Natural killer cell (primary cell): Measurements from ENCODE around the gene RSPH1. TPM values are rescaled to one million over a fixed set of nuclear protein-coding genes. Genes with fewer than 3 reads are reported as not detected.

Experiments used
- ATAC-seq, 3 donors: fragments of 150-1000 bp in 2 of 3; fragments of 200-7000 bp in 1 of 3; cut with Tn5 transposase; 1 replicate in 1 of 3; 2 replicates in 2 of 3; pipeline ENCODE4 v1.10.0; 2021; ENCODE audit warnings: mild to moderate bottlenecking in 2 of 3, moderate library complexity in 2 of 3
- DNase-seq, 2 donors: peaks; one replicate each; pipeline versions ENCODE4 v3.0.0 to v3.0.0-alpha.2; 2013 to 2021; ENCODE audit warnings: mixed read lengths in 1 of 2
- H3K27ac ChIP-seq: one replicate; pipeline ENCODE4 v1.5.1; 2013; ENCODE audit warnings: mild to moderate bottlenecking, low read length
- H3K27me3 ChIP-seq: one replicate; pipeline ENCODE4 v1.6.1; 2013; ENCODE audit warnings: low read length; ENCODE audit not compliant: control insufficient read depth, insufficient read depth
- H3K36me3 ChIP-seq: one replicate; pipeline ENCODE4 v1.6.1; 2013; ENCODE audit warnings: low read length; ENCODE audit not compliant: control insufficient read depth, insufficient read depth
- H3K4me1 ChIP-seq: one replicate; pipeline ENCODE4 v1.6.1; 2013; ENCODE audit warnings: low read length; ENCODE audit not compliant: control insufficient read depth, insufficient read depth
- H3K4me3 ChIP-seq: one replicate; pipeline ENCODE4 v1.5.1; 2013; ENCODE audit warnings: low read length
- H3K9me3 ChIP-seq: one replicate; pipeline ENCODE4 v1.6.1; 2013; ENCODE audit warnings: low read length; ENCODE audit not compliant: control insufficient read depth, insufficient read depth
- H3K27ac Mint-ChIP-seq, 2 donors: one replicate each; pipeline ENCODE4 v1.8.0; 2022; ENCODE audit warnings: mild to moderate bottlenecking in 2 of 2, mixed read lengths in 2 of 2, moderate library complexity in 1 of 2
- H3K27me3 Mint-ChIP-seq, 2 donors: one replicate each; pipeline ENCODE4 v1.8.0; 2022; ENCODE audit warnings: low read depth in 2 of 2, mixed read lengths in 2 of 2
- H3K36me3 Mint-ChIP-seq: one replicate; pipeline ENCODE4 v1.8.0; 2022; ENCODE audit warnings: mixed read lengths
- H3K4me1 Mint-ChIP-seq, 2 donors: one replicate each; pipeline ENCODE4 v1.8.0; 2022; ENCODE audit warnings: mixed read lengths in 2 of 2
- H3K4me3 Mint-ChIP-seq: one replicate; pipeline ENCODE4 v1.8.0; 2022; ENCODE audit warnings: mild to moderate bottlenecking, moderate library complexity, mixed read lengths
- H3K9me3 Mint-ChIP-seq, 2 donors: one replicate each; pipeline ENCODE4 v1.8.0; 2022; ENCODE audit warnings: mixed read lengths in 2 of 2
- WGBS: methylation state at CpG from one replicate; pipeline ENCODE4 v1.1.7; 2013; ENCODE audit warnings: missing lambda C conversion rate; ENCODE audit not compliant: insufficient coverage; 5-methylcytosine and 5-hydroxymethylcytosine counted together
- intact Hi-C: fragments of 100-400 bp; cut with micrococcal nuclease; formaldehyde crosslinking; loops from one replicate; pipeline ENCODE4 v1.14.2; 2022
- total RNA-seq, 4 donors: library from RNA; stranded (reverse); fragments of 120-200 nt in 1 of 4; gene quantifications; one replicate each; pipeline versions ENCODE4 v1.2.3 to v1.2.4, GENCODE V29; 2013 to 2022
- TF ChIP-seq, protein P1 (sequence below): fragments of 200-600 bp; IDR thresholded peaks from one replicate; pipeline ENCODE4 v1.8.0; 2022; ENCODE audit warnings: antibody characterized with exemption

RSPH1 gene
- total RNA-seq, 3 donors from 2014 or later (not counting 1 experiment from before 2014, with no cell fraction given): 0.16 TPM; not detected in 2

DNA sequence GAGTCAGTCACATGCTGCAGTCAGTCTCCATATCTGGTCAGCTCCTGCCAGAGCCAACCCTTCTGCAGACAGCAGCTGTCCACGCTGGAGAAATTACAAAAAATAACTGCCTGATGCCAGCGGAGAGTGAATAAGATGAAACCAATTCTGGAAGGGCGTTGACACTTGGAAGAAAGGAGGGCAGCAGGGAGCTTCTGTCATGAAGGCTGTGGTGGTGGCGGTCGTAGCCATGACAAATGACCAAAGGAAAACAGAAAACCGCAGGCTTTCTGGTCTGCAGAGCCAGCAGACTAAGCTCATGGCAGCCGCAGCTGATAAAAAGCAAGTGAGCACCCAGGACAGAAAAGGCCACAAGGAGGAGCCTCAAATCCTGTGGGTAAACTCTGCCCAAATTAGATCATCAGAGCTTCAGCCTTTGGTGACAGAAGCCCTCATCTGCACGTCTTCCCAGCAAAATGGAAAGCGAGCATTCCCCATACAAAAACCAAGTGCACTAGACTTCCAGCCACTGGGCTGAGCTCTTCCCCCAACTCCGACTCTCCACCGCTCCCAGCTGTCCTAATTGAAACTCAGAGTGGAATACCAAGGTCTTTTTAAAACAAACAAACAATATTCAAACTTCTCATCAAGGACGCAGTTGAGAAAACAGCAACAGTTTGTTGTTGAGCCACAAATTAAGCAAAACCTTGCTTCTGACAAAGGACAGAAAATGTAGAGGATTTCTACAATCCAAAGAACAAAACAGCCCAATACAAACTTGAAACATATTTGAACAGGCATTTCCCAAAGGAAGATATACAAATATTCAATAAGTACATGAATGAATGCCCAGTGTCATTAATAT, 28.7 kb downstream of the RSPH1 start:
- Mint-ChIP-seq H3K4me3 (no peak overlapping the region), H3K4me1 (peaks cover 42 to 43% of the 10 kb centered on the region in 2 donors), H3K27me3 (peaks cover 19 to 28% of the 10 kb centered on the region in 2 donors), H3K27ac (peak overlapping the region; percentile 10 to 30), H3K9me3 (no peaks in the 10 kb centered on the region), H3K36me3 (no peaks in the 10 kb centered on the region)
- Histone ChIP-seq H3K4me3 (no peak overlapping the region), H3K9me3 (no peaks in the 10 kb centered on the region), H3K27ac (no peak overlapping the region), H3K4me1 (peaks cover 36% of the 10 kb centered on the region), H3K27me3 (no peaks in the 10 kb centered on the region), H3K36me3 (no peaks in the 10 kb centered on the region)
- ATAC-seq (no peak), DNase-seq (peak in 1 of 2 donors; percentile 55)
- TF ChIP-seq, protein P1, sequence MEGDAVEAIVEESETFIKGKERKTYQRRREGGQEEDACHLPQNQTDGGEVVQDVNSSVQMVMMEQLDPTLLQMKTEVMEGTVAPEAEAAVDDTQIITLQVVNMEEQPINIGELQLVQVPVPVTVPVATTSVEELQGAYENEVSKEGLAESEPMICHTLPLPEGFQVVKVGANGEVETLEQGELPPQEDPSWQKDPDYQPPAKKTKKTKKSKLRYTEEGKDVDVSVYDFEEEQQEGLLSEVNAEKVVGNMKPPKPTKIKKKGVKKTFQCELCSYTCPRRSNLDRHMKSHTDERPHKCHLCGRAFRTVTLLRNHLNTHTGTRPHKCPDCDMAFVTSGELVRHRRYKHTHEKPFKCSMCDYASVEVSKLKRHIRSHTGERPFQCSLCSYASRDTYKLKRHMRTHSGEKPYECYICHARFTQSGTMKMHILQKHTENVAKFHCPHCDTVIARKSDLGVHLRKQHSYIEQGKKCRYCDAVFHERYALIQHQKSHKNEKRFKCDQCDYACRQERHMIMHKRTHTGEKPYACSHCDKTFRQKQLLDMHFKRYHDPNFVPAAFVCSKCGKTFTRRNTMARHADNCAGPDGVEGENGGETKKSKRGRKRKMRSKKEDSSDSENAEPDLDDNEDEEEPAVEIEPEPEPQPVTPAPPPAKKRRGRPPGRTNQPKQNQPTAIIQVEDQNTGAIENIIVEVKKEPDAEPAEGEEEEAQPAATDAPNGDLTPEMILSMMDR: no peak
- intact Hi-C loops: loop anchor here (5.0 kb wide), 1 partner anchor 45 kb away; the partner anchor contains the start of gene SLC37A1
- WGBS: 44% methylated on average over 12 of the region's 12 CpGs

DNA sequence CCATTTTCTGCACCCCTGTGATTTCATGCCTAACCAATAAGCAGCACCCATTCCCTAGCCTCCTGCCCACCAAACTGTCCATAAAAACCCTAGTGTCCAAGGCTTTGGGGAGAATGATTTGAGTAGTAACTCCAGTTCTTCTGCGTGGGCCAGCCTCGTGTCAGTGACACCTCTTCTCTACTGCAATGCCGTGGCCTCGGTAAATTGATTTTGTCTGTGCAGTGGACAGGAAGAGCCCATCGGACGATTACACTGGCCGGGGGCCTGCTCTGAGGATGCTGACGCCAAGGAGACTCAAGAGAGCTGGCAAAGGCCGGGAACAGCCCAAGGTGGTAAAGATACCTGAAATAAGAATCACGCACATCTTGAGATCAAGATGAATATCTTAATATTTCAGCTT, 29.3 kb downstream of the RSPH1 start:
- peaks cover 15 to 32% of the 10 kb centered on the region in 2 donors for H3K27me3 Mint-ChIP-seq
- Histone ChIP-seq H3K9me3 (no peaks in the 10 kb centered on the region), H3K36me3 (no peaks in the 10 kb centered on the region), H3K27me3 (no peaks in the 10 kb centered on the region), H3K4me3 (no peak overlapping the region), H3K27ac (no peak overlapping the region), H3K4me1 (peaks cover 39% of the 10 kb centered on the region)
- intact Hi-C loops: loop anchor here (5.0 kb wide), 1 partner anchor 46 kb away; the partner anchor contains the start of gene SLC37A1
- H3K27ac Mint-ChIP-seq: peak overlapping the region in 1 of 2 donors; percentile 30
- TF ChIP-seq, protein P1: no peak
- DNase-seq: no peak
- peaks cover 42 to 44% of the 10 kb centered on the region in 2 donors for H3K4me1 Mint-ChIP-seq
- no peaks in the 10 kb centered on the region for H3K9me3 Mint-ChIP-seq
- no peaks in the 10 kb centered on the region for H3K36me3 Mint-ChIP-seq
- WGBS: 89% methylated on average over 10 of the region's 10 CpGs
- ATAC-seq: no peak
- H3K4me3 Mint-ChIP-seq: no peak overlapping the region

DNA sequence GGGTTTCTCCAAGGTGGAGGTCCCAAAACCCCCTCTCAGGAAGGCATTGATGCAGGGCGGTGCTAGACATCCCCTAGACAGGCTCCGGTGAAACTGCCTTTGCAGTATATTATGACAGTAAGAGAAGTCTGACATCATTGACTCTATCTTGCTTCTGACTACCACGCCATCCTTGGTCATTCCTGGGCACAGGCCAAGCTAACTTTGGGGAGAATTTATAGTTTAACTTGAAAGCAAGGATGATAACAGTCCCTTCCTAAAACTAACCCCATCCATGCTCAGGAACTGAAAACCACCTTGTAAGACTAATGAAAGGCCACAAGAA, 30.3 kb downstream of the RSPH1 start:
- no peak overlapping the region for H3K4me3 Mint-ChIP-seq

More for the DNA sequence above, 30.3 kb downstream of the RSPH1 start:
- no peak overlapping the region for H3K4me3 ChIP-seq
- H3K36me3 ChIP-seq: no peaks in the 10 kb centered on the region
- intact Hi-C loops: loop anchor here (2.0 to 5.0 kb wide), 3 partner anchors 31 to 47 kb away; partner anchors contain the start of genes RSPH1 and SLC37A1
- H3K27me3 ChIP-seq: no peaks in the 10 kb centered on the region
- no peak overlapping the region for H3K27ac ChIP-seq
- WGBS: 22% methylated on average over 2 of the region's 3 CpGs
- ATAC-seq (no peak), DNase-seq (no peak)
- peak overlapping the region in 1 of 2 donors; percentile 87 for H3K27ac Mint-ChIP-seq
- no peaks in the 10 kb centered on the region for H3K9me3 ChIP-seq
- peaks cover 48% of the 10 kb centered on the region for H3K4me1 ChIP-seq
- no peaks in the 10 kb centered on the region for H3K9me3 Mint-ChIP-seq
- H3K4me1 Mint-ChIP-seq: peaks cover 42 to 48% of the 10 kb centered on the region in 2 donors
- H3K27me3 Mint-ChIP-seq: peaks cover 18 to 41% of the 10 kb centered on the region in 2 donors
- TF ChIP-seq, protein P1: no peak
- no peaks in the 10 kb centered on the region for H3K36me3 Mint-ChIP-seq
